OCI-M2 (cell line): Measurements from ENCODE around the gene CEACAM16.
"Not testable (repeated sequence)": the region's sequence is repeated elsewhere in the genome, so short reads cannot be mapped to it uniquely, and the experiment has no call there.

ENCODE experiments used
- DNase-seq: peaks from one replicate; lab custom pipeline; 2025; ENCODE audit not compliant: unreplicated experiment; lab: John Stamatoyannopoulos, UW

The CEACAM16 gene

DNA sequence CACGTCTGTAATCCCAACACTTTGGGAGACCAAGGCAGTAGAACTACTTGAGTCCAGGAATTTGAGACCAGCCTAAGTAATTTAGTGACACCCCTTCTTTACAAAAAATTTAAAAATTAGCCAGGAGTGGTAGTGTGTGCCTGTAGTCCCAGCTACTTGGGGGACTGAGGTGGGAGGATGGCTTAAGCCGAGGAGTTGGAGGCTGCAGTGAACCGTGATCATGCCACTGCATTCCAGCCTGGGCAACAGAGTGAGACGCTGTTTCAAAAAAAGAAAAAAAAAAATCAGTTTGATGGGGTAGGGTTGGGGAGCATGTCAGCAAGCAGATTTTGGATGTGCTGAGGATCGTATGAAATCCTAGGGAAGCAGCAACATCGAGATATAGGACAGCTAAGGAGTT is 23.4 kb upstream of the CEACAM16 start:
- no peak for DNase-seq

DNA sequence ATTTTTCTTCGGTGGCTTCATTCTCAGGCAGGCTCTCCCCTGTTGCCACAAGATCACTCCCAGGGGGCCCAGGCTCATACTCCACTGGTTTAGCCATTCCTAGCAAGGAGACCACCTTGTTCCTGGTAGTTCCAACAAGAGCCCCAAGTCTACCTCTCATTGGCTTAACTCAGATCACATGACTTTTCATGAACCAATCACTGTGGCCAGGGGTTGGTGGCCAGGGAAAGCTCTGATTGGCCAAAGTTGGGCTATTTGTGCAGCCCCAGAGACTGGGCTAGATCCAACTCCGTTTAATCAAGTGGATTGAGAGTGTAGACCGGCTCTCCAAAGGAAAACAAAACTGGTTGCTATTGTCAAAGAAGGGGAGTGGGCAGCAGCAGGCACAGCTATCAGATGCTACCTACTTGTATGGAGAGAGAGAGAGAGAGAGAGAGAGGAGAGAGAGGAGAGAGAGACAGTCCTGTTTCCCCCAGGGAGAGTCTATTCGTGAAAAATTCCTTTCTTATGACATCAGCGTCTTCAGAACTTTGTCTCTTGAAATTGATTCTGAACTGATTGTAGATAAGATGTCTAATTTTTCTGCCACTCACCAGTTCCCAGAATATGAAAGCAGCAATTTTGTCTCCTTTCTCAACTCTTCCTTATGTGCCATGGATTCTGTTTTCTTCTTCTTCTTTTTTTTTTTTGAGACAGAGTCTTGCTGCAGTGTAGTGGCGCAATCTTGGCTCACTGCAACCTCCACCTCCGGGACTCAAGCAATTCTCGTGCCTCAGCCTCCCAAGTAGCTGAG is 21.7 kb upstream of the CEACAM16 start:
- DNase-seq, result no peak

DNA sequence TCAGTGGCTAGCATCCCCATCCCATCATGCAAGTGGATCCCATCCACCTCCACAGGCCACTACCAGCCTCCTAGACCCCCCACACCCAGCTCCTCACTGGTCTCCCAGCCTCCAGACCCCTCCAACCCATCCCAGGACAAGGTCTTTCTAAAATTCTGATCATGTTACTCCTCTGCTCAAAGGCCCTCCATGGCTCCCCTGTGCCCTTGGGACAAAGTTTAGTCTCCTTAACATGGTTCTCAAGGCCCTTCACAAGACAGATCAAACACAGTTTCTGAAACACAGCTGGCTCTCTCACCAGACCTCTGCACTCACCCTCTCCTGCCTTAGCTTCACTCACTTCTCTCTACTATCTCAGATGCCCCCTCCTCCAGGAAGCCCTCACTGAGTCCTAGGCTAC is 18.4 kb upstream of the CEACAM16 start:
- no peak for DNase-seq

DNA sequence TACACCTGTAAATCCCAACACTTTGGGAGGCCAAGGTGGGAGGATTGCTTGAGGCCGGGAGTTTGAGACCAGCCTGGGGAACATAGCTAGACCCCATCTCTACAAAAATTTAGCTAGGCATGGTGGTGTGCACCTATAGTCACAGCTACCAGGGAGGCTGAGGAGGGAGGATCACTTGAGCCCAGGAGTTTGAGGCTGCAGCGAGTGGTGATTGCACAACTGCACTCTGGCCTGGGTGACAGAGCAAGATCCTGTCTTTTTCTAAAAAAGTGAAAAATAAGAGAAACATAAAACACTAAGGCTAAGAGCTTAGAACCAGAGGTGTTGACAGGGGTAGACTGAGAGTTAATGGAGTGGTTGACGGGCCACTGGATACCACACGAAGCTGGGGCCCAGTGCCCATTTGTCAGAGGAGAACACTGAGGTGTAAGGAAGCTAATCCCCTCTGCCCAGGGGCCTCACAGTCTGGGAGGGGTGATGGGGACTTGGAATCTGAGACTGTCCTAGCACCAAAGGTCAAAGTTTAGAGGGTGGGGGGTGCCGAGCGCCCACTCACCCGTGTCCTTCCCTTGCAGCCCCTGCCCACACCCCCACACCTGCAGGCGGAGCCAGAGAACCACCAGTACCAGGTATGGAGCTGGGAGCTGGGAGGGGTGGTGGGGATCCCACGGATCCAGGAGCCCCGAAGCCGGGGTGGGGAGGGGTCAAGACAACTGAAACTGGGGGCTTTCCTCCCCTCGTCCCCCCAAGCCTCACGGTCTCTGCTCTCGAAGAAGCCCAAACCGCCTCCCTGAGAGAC is 16.8 kb upstream of the CEACAM16 start:
- DNase-seq, result no peak

- no peak for DNase-seq
Measured at GRCh38 chr19:44682807-44683206, 16.1 kb upstream of the CEACAM16 start.

DNA sequence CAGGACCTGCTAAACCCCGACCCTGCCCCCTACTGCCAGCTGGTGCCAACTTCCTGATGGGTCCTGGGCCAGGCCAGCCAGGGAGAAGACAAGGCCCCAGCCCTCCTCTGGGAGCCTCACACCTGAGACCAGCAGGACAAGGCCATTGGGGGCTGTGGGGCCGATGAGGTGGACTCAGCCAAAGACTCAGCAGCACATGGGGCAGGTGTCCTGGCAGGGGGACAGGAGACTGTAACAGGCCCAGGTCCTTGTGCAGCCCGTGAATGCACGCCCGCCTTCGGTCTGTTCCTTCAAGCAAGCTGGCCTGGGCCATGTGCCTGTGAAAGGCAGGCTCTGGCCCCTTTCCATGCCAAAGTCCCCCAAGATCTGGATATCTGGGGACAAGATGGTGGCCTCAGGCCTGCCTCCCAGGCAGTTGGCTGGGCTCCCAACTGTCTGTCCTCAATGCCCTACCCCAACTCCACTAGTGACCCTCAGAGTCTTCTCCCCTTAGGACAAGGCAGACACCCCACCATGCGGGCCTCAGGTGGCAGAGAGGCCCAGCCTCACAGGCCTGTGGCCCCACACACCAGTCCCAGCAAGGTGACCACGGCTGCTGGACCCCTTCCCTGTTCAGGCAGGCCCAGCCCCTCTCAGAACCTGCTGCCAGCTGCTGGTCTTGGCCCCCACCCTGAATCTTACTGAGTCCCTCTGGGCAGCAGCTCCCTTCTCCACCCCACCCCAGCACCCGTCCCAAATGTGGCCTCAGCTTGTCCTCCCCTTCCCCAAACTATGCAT is 15.3 kb upstream of the CEACAM16 start:
- no peak for DNase-seq

- not testable (repeated sequence) for DNase-seq
Measured at GRCh38 chr19:44684396-44684795, 14.6 kb upstream of the CEACAM16 start.

- no peak for DNase-seq
Measured at GRCh38 chr19:44684892-44685863, 13.8 kb upstream of the CEACAM16 start.

GRCh38 chr19:44685877-44686276 is 13.1 kb upstream of the CEACAM16 start:
- DNase-seq, result no peak

- DNase-seq, result no peak
Measured at GRCh38 chr19:44686896-44687295, 12.1 kb upstream of the CEACAM16 start.

DNA sequence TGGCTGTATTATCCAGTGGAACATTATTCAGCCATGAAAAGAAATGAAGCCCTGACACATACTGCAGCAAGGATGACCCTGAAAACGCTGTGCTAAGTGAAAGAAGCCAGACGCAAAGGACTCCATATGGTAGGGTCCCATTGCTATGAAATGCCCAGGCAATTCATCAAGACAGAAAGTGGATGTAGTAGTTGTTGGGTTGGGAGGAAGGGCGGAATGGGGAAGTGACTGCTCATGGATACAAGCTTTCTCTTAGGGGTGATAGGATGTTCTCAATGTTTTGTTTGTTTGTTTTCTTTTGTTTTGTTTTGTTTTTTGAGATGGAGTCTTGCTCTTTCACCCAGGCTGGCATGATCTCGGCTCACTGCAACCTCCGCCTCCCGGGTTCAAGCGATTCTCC is 11.1 kb upstream of the CEACAM16 start:
- DNase-seq, result no peak

- DNase-seq, result no peak
Measured at GRCh38 chr19:44689290-44690130, 9.4 kb upstream of the CEACAM16 start.

GRCh38 chr19:44690131-44690440 is 8.9 kb upstream of the CEACAM16 start:
- DNase-seq, result no peak

DNA sequence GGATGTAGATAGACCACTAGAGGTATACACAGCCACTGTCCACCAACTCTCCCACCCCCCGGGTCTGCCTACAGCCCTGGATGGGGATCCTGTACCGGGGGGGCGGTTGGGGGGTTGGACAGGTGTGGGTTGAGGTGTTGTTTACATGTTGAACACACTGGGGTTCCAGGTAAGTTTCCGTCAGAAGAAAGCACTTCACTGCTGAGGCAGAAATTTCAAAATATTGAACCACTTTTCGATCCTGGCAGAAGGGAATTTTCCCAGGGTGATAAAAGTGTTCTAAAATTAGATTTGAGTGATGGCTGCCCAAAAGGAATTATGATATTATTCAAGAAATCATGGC is 6.6 kb upstream of the CEACAM16 start:
- no peak for DNase-seq

- DNase-seq, result no peak
Measured at GRCh38 chr19:44694184-44694579, 4.8 kb upstream of the CEACAM16 start.

DNA sequence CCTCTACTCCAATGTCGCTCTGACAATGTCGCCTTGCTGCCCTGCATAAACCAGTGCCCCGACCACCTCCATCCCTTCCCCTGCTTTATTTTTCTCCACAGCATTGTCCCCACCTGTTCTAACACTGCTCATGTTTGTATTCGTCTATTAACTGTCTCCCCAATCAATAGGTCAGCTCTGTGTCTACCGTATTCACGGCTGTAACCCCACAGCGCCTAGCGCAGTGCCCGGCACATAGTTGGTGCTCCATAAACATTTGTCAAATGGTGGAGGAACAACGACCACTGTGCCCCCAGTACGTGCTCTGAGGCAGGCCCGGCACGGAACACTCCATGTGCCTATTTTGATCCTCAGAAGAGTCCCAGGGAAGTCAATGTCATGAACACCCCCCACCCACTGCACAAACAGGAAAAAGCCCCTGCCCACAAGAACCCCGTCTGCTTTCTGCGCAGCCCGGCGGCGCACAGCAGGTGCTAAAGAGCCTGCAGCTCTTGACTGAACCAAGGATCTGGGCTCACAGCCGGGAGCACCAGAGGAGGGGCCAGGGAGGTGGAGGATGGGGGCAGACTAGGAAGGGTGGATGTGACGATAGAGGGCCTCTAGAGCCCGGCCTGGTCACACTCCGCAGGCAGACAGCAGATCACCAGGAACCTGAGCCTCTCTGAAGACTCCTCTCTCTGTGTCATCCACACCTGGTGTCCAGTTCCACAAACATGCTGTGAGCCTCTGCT is 1.8 kb upstream of the CEACAM16 start:
- DNase-seq, result no peak

DNA sequence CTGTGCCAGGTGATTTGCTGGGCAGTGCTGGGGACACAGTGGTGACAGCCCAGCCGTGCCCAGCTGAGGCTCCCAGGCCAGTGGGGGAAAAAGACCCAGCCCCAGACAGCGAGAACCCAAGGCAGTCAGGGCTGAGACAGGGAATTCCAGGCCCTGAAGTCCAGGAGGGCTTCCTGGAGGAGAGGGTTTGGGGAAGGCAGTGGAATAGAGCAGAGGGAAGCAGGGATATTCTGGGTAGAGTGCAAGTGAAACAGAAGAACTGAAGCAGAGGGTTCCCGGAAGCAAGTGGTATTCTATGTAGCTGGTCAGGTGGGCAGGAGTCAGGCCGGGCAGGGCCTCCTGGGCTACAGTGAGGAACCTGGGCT is 1.3 kb upstream of the CEACAM16 start:
- no peak for DNase-seq

- no peak for DNase-seq
Measured at GRCh38 chr19:44700547-44700946, 1.6 kb downstream of the CEACAM16 start.

- DNase-seq, result no peak
Measured at GRCh38 chr19:44701228-44701627, 2.3 kb downstream of the CEACAM16 start.
